ENCODE results near the gene ACSL1.
A peak's percentile ranks its signal among the peaks of the same experiment; 100 is the strongest.
"Not testable (repeated sequence)": the region's sequence is repeated elsewhere in the genome, so short reads cannot be mapped to it uniquely, and the experiment has no call there.

ACSL1 gene

GRCh38 chr4:184750926-184751584 lies 74.7 kb downstream of the ACSL1 start:
- DNase-seq, result no peak

GRCh38 chr4:184748251-184748652 lies 77.5 kb downstream of the ACSL1 start:
- no peak for DNase-seq

- DNase-seq, result no peak
These were observed 78.5 kb downstream of the ACSL1 start for GRCh38 chr4:184747034-184747830.

DNA sequence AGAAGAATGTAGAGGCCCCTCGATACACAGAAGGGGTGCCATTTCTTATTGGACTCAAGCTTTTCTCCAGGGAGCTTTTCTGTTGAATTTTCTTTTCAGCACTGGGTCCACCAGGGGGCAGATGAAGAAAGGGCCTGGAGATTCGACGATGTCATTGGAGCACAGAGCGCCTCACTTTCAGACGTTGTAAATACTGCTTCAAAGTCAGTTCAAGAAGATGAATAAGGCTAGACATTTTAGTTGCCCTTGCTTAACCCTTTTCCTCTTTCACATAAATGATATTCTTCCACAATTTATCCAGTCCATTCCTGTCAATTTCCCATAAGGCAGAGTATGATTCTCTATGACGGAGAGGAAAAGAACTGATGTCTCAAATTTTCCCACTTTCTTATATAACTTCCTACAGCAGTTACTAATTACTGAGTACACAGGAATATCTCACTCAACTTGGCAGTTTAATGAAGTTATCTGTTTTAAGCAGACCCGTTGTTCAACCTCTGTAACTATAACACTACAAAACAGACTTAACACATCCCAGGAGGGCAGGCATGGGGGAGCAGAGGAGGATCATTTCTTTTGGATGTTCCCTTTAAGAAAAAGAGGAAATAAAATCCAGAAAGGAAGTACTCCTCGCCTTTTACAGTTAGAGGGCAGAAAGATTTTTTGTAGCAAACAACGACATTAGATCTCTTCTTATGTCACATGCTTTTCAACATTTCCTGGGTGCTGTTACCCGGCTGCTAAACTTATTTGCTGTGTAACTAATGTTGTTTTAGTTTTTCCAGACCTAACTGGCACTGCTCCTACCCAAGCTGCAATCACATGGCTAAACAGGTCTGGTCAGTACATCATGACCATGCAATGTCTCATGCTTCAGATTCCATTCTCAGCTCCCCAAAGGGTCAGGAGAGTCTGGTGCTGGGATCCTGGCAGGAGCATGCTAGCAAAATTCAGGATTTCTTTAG lies 79.7 kb downstream of the ACSL1 start:
- peak; percentile 55 for DNase-seq

- DNase-seq, result no peak
These were observed 81.5 kb downstream of the ACSL1 start for GRCh38 chr4:184744236-184744635.

DNA sequence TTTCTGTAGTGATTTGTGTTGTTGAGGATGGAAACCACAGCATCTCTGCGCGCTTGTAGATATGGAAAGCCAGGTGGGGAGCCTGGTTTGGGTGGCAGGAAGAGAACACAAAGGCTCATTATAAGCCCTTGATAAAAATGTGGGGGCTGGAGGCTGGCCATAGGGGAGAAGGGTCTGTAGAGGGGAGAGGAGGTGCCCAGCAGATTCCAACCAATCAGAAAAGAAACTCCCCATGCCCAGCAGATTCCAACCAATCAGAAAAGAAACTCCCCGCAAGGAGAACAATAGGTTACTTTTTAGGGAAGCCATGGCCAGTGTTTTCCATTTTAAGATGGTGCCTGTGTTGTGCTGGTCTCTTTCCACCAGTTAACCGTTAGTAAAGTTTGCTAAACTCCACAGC lies 82.1 kb downstream of the ACSL1 start:
- no peak for DNase-seq

DNA sequence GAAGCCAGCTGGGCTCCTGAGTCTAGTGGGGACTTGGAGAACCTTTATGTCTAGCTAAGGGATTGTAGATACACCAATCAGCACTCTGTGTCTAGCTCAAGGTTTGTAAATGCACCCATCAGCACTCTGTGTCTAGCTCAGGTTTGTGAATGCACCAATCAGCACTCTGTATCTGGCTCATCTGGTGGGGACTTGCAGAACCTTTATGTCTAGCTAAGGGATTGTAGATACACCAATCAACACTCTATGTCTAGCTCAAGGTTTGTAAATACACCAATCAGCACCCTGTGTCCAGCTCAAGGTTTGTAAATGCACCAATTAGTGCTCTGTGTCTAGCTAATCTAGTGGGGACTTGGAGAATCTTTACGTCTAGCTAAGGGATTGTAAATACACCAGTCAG lies 84.1 kb downstream of the ACSL1 start:
- not testable (repeated sequence) for DNase-seq

DNA sequence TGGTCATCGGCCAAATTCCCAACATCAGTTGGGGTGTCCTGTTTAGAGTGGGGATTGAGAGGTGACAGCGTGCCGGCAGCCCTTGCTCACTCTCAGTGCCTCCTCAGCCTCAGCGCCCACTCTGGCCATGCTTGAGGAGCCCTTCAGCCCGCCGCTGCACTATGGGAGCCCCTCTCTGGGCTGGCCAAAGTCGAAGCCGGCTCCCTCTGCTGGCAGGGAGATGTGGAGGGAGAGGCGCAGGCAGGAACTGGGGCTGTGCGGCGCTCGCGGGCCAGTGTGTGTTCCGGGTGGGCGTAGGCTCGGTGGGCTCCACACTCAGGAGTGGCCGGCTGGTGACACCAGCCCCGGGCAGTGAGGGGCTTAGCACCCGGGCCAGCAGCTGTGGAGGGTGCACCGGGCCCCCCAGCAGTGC lies 84.8 kb downstream of the ACSL1 start:
- no peak for DNase-seq

- DNase-seq, result not testable (repeated sequence)
These were observed 86.2 kb downstream of the ACSL1 start for GRCh38 chr4:184739575-184739974.

DNA sequence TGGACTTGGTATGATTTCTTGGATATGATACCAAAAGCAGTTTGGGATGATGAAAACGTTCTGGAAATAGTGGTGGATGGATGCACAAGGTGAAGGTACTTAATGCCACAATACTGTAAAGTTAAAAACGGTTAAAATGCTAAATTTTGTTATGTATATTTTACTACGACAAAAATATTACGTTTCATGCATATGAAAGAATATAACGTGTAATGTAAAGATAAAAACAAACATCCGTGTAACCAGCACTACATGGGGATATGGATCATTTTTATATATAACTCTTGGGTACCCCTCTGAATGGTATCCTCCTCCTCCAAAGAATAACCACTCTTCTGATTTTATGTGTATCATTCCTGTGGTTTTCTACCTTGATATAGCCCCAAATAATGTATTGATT lies 91.0 kb downstream of the ACSL1 start:
- DNase-seq, result no peak

- DNase-seq, result peak; percentile 93
These were observed 91.9 kb downstream of the ACSL1 start, which contains the start of gene CENPU for GRCh38 chr4:184733654-184734524. CENPU (minus strand) TSS chr4:184734096; CDS start chr4:184734062, 34 bp downstream.

DNA sequence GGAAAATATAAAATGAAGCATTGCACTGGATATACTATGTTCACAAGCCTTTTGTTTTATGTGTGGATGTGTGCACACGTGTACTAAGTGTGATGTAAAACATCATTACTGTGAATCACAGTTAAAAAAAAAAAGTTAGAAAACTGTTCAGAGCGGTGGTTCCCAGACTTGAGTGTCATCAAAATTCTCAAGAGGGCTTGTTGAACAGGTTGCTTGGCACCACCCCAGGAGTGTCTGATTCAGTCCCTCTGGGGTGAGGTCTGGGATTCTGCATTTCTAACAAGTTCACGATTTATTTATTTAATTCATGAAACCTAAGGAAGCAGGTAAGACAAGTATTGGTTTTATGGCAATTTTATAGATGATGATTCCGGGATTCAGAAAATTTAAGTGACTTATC lies 93.6 kb downstream of the ACSL1 start:
- DNase-seq, result no peak

DNA sequence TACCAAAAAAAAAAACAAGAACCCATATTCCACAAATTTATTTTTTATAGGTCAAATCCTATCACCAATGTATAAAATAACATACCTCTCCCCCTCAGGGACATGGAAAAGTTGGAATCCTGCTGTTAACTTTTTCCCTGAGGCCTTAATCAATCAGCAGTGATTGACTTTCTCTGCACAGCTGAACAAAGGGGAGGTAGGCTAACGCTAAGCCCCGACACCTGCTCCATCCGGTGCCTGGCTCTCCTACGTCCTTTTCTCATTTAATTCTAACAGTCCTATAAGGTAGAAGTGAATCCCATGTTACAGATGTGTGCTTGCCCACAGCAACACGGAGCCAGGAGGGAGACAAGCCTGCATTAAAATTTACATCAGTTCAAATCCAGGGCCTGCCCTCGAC lies 94.7 kb downstream of the ACSL1 start:
- no peak for DNase-seq

- DNase-seq, result no peak
These were observed 95.8 kb downstream of the ACSL1 start for GRCh38 chr4:184729946-184730345.

GRCh38 chr4:184728858-184729257 lies 96.9 kb downstream of the ACSL1 start:
- no peak for DNase-seq

DNA sequence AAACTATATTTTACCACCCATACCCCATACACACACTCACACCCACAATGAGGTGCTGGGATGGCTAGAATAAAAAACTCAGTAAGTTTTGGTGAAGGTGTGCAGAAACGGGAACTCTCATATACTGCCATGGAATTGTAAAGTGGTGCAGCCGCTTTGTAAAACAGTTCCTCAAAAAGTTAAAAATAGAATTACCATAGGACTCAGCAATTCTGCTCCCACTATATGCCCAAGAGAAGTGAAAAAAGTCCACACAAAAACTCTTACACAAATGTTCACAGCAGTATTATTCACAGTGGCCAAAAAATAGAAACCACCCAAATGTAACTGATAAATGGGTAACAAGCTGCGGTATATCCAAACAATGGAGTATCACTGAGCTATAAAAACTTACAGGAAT lies 98.3 kb downstream of the ACSL1 start:
- DNase-seq, result no peak

DNA sequence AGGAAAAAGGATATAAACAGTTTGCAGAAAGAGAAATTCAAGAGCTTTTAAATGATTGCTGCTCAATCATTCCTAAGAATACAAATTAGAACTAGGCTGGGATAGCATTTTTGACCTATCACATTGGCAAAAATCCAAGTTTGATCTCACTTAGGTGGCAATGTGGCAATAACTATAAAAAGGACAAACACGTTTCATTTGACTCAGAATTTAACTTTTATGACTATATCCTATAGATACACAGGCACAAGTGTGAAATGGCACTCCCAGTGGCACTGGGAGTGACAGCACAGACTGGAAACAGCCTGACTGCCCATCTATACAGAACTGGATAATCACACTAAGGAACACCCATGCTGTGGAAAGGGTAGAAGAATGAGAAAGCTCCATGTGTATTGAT lies 103.0 kb downstream of the ACSL1 start:
- no peak for DNase-seq

DNA sequence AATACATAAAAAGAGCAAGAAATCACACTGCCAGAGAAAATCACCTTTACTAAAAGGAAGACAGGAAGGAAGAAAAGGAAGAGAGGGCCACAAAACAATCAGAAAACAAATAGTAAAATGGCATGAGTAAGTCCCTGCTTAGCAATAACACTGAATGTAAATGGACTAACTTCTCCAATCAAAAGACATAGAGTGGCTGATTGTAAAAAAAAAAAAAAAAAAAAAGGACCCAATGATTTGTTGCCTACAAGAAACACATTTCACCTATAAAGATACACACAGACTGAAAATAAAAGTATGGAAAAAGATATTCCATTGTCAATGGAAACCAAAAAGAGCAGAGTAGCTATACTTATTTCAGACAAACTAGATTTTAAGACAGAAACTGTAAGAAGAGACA lies 104.5 kb downstream of the ACSL1 start:
- no peak for DNase-seq

DNA sequence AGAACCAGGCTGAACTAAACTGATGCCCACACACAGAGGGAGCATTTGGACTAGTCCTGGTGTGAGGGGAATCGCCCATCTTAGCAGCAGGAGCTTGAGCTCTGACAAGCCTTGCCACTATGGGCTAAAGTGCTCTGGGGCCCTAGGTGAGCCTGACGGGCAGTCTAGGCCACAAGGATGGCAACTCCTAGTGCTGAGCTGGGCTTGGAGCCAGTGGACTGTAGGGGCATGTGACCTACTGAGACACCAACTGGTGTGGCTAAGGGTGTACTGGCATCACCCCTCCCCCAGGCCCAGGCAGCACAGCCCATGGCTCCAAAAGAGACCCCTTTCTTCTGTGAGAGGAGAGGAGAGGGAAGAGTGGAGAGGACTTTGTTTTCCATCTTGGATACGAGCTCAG lies 106.4 kb downstream of the ACSL1 start:
- no peak for DNase-seq

DNA sequence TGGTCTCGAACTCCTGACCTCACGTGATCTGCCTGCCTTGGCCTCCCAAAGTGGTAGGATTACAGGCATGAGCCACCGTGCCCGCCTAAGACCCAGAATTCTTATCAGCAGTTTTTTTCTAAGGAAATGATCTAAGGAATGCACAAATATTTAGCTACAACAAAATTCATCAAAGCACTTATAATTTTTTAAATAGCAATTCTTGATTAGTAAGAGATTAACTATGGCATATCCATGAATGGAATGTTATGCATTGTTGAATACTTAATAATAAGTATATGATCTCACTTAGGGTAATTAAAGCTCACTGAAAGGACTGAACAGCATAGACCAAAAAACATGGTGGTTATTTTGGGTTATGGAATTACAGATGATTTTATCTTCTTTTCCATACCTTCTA lies 110.2 kb downstream of the ACSL1 start:
- no peak for DNase-seq

- DNase-seq, result no peak
These were observed 111.9 kb downstream of the ACSL1 start for GRCh38 chr4:184713887-184714286.

DNA sequence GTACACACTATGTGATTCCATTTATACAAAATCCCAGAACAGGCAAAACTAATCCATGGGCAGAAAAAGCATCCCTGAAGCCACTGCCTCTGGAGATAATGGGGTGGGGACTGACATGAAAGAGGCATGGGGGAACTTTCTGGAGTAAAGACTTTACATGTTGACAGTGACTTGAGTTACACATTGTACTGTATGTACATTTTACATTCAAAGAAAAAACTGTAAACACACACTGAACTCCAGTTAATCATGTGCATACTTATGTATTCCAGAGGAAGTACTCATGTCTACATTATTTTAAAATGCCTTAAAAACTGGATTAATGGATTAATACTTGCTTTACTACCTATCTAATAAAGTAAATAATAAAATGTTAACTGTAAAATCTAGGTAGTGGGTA lies 113.4 kb downstream of the ACSL1 start:
- DNase-seq, result no peak

Measured in activated CD4-positive, CD25-positive, alpha-beta regulatory T cell treated with anti-CD3 and anti-CD28 coated beads, Interleukin-2, amount 50 U/mL, for 72 hours (primary cell).